ENCODE measurements around the gene ATP8B3. TPM values are rescaled to one million over a fixed set of nuclear protein-coding genes. Genes with fewer than 3 reads are reported as not detected.

Gene ATP8B3
- 2.8 and 4.2 TPM in 2 replicates for total RNA-seq

GRCh38 chr19:1811942-1812425 lies at the start of gene ATP8B3:
Gene ATP8B3 (minus strand): TSS chr19:1812276. CDS start chr19:1811736, 540 bp downstream.

GRCh38 chr19:1848399-1849131 lies 36.5 kb upstream of the ATP8B3 start, which contains the start of gene REXO1:
Gene REXO1 (minus strand): TSS chr19:1848483. CDS start chr19:1848358, 125 bp downstream.

GRCh38 chr19:1752757-1753728 lies 59.0 kb downstream of the ATP8B3 start, which contains the start of gene ONECUT3:
Gene ONECUT3 (plus strand): TSS chr19:1753506. CDS start chr19:1753663, 157 bp downstream.

Other genes starting within 250 kb of the ATP8B3 start
- 30.5 and 80.6 TPM in 2 replicates for gene MEX3D, start 244.0 kb downstream of the ATP8B3 start, total RNA-seq
- 92.6 and 107 TPM in 2 replicates for gene MBD3, start 219.4 kb downstream of the ATP8B3 start, total RNA-seq
- gene UQCR11, start 206.8 kb downstream of the ATP8B3 start, total RNA-seq, result 59.3 and 98.6 TPM in 2 replicates
- 81.0 and 88.7 TPM in 2 replicates for gene TCF3, start 159.7 kb downstream of the ATP8B3 start, total RNA-seq
- under 0.01 TPM in 1 of 2 replicates, not detected in the other for gene ONECUT3, start 58.8 kb downstream of the ATP8B3 start, total RNA-seq
- 8.3 and 12.9 TPM in 2 replicates for gene REXO1, start 36.2 kb upstream of the ATP8B3 start, total RNA-seq
- gene KLF16, start 51.3 kb upstream of the ATP8B3 start, total RNA-seq, result 6.0 and 7.9 TPM in 2 replicates
- 77.8 and 116 TPM in 2 replicates for gene ABHD17A, start 73.2 kb upstream of the ATP8B3 start, total RNA-seq
- gene ADAT3, start 93.1 kb upstream of the ATP8B3 start, total RNA-seq, result 3.3 and 4.3 TPM in 2 replicates
- 57.1 and 59.6 TPM in 2 replicates for gene SCAMP4, start 93.1 kb upstream of the ATP8B3 start, total RNA-seq
- 44.8 and 79.4 TPM in 2 replicates for gene CSNK1G2, start 128.9 kb upstream of the ATP8B3 start, total RNA-seq
- gene BTBD2, start 203.4 kb upstream of the ATP8B3 start, total RNA-seq, result 74.3 and 123 TPM in 2 replicates
- gene MKNK2, start 239.0 kb upstream of the ATP8B3 start, total RNA-seq, result 83.2 and 326 TPM in 2 replicates

All from smooth muscle cell of trachea (primary cell).